NT2/D1 (cell line): Measurements from ENCODE around the gene PARP6.

Source experiments
- SUZ12 ChIP-seq: IDR thresholded peaks from 2 replicates; pipeline ENCODE4 v1.6.1; 2011; ENCODE audit not compliant: insufficient read length, insufficient read depth; ENCODE audit errors: extremely low read depth
- YY1 ChIP-seq: IDR thresholded peaks from 2 replicates; pipeline ENCODE4 v1.6.1; 2011; ENCODE audit not compliant: insufficient read length, insufficient read depth
- ZNF274 ChIP-seq: IDR thresholded peaks from 2 replicates; pipeline ENCODE4 v1.6.1; 2011; ENCODE audit warnings: mild to moderate bottlenecking, low read depth, low read length

DNA sequence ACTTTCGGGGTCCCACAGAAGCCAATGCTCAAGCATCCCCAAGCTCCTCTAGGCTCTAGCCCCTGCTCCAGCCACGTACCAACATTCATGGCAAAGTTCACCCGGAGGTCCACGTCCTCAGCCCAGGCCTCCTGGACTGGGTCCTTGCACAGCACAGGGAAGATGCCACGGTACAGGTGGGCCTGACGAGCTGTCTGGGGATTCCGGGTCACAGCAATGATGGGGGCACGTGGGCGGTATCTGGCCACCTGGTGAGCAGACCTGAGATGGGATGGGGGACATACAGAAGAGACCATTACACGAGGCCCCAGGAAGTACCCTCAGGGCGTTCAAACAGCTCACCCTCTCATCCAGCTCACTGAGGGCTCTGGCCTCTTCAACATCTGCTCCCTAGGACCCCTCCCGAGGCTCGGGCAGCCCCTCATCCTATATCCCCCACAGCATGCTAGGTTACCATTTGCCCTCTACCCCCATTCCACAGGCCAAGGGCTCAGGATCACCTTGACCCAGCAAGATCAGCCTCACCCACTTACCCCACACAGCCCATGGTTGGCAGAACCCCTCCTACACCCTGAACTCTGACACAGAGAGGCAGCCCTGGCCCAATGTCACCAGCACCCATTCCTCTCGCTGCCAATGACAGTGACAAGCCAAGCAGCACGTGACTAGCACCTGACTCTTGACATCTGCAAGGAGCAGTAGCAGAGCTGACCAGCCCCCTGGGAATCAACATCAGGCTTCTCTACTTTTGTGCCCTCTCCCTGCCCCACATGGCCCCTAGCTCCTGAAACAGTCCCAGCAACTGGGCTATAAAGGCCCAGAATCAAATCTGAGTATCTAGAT lies 71.7 kb downstream of the PARP6 start:
- TF ChIP-seq YY1: no peak
- no peak for TF ChIP-seq ZNF274
- no peak for TF ChIP-seq SUZ12
